Activated T-cell treated with anti-CD3 and anti-CD28 coated beads, Interleukin-2, amount 50 U/mL, for 1 hour (primary cell): ENCODE measurements around the gene PDPK1.
A peak's percentile ranks its signal among the peaks of the same experiment; 100 is the strongest.

ENCODE experiments used
- DNase-seq: peaks from one replicate; pipeline ENCODE4 v3.0.0-alpha.2; 2020

The PDPK1 gene

GRCh38 chr16:2507665-2508064, 30.2 kb upstream of the PDPK1 start:
- DNase-seq = no peak

- DNase-seq = no peak
These were observed 29.0 kb upstream of the PDPK1 start for GRCh38 chr16:2508722-2509400.

DNA sequence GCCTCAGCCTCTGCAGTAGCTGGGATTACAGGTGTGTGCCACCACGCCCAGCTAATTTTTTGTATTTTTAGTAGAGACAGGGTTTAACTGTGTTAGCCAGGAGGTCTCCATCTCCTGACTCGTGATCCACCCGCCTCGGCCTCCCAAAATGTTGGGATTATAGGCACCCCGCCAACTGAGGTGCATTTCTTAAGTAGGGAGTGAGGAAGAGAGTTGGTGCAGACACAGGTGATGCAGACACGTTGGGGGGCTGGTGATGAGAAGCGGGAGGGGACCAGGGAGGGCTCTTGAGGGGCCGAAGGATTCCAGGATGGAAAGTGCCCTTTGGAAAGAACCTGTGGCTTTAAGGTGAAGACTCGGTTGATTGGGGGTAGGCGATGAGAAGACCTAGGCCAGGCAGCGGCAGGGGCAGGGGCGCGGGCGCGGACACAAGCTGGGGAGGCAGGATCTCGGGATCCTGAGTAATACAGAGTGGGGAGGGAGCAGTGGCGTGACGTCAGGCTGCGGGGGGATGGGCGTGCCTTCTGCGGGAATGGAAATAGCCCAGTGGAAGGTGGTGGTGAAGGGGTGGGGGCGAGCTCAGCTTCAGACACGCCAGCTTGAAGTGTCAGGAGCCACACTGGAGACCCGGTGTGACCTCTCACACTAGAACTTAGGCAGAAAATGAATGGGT, 26.6 kb upstream of the PDPK1 start:
- DNase-seq = no peak

DNA sequence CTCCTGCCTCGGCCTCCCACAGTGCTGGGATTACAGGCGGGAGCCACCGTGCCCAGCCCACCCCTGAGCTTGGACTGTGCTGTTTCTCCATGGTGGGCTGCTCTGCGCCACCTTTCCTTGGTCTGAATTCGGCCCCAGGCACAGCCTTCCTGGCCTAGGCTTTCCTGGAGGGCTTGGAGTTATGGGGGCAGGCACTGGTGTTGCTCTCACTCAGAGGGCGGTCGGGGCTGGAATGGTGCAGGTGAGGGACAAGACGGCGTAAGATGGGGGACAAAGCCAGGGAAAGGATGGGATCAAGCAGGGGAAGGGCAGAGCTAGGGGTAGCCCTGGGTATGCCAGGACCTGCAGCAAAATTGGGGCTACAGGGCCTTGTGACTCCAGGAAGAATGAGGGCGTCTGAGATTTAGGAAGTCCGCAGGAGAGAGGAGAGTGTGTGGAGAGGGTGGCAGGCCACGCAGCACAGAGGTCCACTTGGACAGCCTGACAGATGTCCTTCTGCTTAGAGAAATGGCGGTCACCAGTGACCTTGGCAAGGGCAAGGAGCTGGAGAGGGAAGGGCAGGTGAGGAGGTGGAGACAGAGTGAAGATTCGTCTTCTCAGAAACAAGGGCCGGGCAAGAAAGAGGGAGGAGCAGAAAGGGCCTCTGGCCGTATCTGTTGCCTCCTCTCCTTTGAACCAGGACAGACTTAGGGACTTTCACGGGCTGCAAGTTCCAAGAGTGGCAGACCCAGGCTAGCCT, 25.7 kb upstream of the PDPK1 start:
- no peak for DNase-seq

DNA sequence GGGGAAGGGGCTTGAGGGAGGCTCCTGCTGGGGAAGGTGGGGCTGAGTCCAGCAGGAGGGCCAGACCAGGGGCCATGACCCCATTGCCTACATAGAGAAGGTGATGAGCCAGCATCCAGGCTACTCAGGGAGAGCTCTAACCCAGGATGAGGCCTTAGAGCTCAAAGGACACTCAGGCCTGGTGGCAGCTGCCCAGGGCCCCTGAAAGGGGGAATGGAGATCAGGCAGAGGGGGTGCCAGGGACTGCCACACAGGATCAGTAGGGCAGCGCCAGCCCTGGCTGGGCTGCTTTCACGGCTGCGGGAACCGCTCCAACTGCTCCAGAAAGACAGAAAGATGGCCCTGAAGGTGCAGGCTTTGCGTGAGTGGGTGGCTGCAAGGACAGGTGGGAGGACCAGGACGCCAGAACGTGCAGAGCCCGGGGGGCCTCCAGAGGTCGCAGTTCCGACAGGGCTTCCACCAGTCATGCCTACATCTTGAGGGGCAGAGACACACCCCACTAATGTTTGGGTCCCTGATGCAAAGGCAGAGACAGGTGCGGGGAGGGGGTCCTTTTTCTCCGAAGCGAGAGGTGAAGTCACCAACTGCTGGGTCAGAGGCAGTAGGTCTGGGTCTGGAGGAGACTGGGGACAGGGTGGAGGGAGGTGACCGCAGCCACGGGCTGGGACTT, 25.0 kb upstream of the PDPK1 start:
- peak; percentile 58 for DNase-seq

DNA sequence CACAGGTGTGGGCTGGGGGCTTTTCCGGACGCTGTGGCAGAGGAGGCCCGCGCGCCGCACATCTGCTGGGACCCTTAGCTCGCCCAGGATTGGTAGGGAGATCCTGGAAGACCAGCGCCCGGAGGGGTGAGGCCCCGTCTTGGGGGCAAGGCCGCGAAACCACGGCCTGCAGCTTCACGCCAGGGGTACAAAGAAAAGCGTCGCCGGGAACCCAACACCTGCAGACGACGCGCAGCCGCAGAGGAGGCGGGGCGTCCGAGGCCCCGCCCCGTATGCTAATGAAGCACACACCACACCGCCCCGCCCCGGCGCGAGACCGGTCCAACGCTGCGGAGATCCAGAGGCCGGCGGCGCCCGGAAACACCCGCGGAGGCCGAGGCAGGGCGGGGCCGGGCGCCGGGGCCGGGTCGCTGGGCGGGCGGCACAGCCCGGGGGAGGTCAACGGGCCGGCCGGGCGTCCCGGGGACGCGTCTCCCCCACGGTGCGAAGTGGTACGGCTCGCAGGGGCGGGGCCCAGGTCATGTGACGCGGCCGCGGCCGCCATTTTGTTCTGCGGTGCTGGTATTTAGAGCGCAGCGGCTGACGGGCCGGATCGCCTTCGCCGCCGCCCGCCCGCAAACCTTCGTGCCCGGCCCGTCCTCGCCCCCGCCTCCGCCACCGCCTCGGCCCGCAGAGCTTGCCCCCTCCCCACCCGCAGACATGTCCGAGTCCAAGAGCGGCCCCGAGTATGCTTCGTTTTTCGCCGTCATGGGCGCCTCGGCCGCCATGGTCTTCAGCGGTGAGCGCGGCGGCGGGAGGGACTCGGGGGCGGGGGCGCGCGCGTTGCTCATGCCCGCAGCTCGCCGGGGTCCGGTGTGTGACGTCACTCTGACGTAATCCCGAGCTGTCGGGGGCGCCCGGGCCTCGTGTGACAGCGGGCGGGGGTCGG, 24.2 kb upstream of the PDPK1 start, which contains the start of gene ATP6V0C:
Gene ATP6V0C (plus strand): TSS at position 548 of the 928 bp plus-strand sequence. CDS start 152 bp downstream, at position 700.
- peak; percentile 94 for DNase-seq

DNA sequence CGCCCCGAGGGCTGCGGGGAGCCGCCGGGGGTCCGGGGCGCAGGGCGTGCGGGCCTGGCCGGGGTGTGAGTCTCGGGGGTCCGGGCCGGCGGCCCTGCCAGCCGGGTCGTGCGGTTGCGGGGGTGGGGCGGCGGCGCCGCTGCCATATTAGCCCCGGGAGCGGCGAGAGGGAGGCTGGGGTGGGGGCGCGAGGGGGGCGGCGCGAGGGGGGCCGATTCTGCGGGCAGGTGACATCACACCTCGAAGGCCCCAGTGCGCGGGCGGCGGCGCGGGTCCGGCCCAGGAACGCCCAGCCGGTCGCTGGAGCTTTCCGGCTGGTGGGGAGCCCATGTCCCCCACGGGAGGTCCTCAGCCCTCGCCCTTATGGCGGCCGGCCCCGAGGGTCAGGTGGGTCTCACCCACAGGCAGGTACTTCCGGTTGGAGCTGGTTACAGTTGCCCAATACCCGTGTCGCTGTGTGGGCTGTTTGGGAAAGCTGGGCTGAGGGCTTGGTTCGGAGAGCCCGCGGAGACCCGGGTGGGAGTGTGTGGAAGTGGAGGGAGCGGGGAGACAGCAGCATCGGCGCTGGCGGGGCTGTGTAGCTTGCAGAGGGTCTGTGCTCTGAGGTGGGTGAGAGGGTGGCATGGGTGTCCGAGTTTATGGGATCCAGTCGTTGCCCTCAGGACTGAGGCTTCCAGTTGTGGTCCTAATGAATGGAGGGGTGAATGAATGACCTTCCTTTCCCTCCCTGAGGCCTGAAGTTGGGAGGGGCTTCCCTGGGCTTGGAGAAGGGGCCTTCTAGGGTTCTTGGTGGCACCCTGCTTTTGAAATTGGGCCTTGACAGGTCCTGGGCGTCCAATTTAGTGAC, 23.3 kb upstream of the PDPK1 start:
- DNase-seq = no peak

GRCh38 chr16:2515180-2515851, 22.5 kb upstream of the PDPK1 start:
- no peak for DNase-seq

- no peak for DNase-seq
These were observed 21.2 kb upstream of the PDPK1 start for GRCh38 chr16:2516391-2517240.

- no peak for DNase-seq
These were observed 19.7 kb upstream of the PDPK1 start for GRCh38 chr16:2517954-2518605.

GRCh38 chr16:2518823-2519710, 18.8 kb upstream of the PDPK1 start:
- DNase-seq = no peak

- DNase-seq = no peak
These were observed 18.1 kb upstream of the PDPK1 start for GRCh38 chr16:2519711-2520080.

GRCh38 chr16:2520097-2520783, 17.6 kb upstream of the PDPK1 start, which contains the start of gene AMDHD2:
Gene AMDHD2 (plus strand): TSS chr16:2520371. CDS start chr16:2520459, 88 bp downstream.
- peak; percentile 88 for DNase-seq

GRCh38 chr16:2520784-2521531, 16.9 kb upstream of the PDPK1 start:
- DNase-seq = peak; percentile 67

GRCh38 chr16:2523801-2524231, 14.0 kb upstream of the PDPK1 start:
- DNase-seq = no peak

DNA sequence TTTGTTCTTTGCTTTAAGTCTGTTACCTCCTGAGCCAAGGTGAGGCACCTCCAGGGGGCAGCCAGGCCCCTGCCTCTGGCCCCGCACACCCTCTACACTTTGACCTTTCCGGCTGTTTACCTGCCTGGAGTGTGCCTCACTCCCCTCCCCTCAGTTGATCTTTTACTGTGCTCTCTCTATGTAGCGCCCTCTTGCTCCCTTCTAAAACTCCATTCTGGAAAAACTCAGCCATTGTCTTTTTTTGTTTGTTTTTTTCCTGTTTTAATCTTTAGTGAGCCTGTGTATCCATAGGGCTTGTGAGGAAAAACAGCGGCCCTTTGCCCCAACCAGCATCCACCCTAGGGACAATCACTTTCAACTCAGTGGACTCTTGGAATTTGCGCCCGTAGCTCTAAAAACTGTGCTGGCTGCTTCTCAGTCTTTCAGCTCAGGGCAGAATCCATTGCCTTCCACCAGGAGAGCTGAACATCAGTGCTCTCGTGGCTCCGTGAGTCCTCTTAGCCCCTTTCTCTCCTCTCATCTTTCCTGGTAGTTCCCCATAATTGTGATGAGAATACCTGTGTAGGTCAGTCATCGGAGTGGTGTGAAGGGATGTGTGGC, 13.4 kb upstream of the PDPK1 start:
- no peak for DNase-seq
